Hematopoietic multipotent progenitor cell treated with erythropoietin and hydrocortisone succinate and interleukin-3 and kit ligand, for 4 days (in vitro differentiated cells): ENCODE data around the gene KCTD17.

ENCODE experiments used
- DNase-seq: peaks from one replicate; pipeline ENCODE4 v3.0.0-alpha.2; 2015

Gene KCTD17

GRCh38 chr22:37080838-37081237, 29.3 kb downstream of the KCTD17 start:
- DNase-seq: no peak

GRCh38 chr22:37082251-37082873, 30.8 kb downstream of the KCTD17 start:
- no peak for DNase-seq

- DNase-seq: no peak
Measured at GRCh38 chr22:37083914-37084313, 32.4 kb downstream of the KCTD17 start.

GRCh38 chr22:37084385-37084784, 32.8 kb downstream of the KCTD17 start:
- DNase-seq: no peak

GRCh38 chr22:37086184-37086583, 34.6 kb downstream of the KCTD17 start:
- DNase-seq: no peak

- DNase-seq: peak; percentile 22
Measured at GRCh38 chr22:37088108-37088605, 36.6 kb downstream of the KCTD17 start.

- DNase-seq: no peak
Measured at GRCh38 chr22:37088750-37089408, 37.3 kb downstream of the KCTD17 start.

GRCh38 chr22:37089434-37089833, 37.9 kb downstream of the KCTD17 start:
- no peak for DNase-seq

GRCh38 chr22:37090920-37091695, 39.6 kb downstream of the KCTD17 start:
- no peak for DNase-seq

- DNase-seq: no peak
Measured at GRCh38 chr22:37091994-37092393, 40.5 kb downstream of the KCTD17 start.

- DNase-seq: no peak
Measured at GRCh38 chr22:37092997-37093396, 41.5 kb downstream of the KCTD17 start.

GRCh38 chr22:37094239-37094638, 42.7 kb downstream of the KCTD17 start:
- no peak for DNase-seq

- DNase-seq: no peak
Measured at GRCh38 chr22:37095113-37095512, 43.6 kb downstream of the KCTD17 start.

GRCh38 chr22:37097346-37097745, 45.8 kb downstream of the KCTD17 start:
- DNase-seq: no peak

GRCh38 chr22:37098976-37099591, 47.5 kb downstream of the KCTD17 start:
- DNase-seq: peak; percentile 35

- DNase-seq: peak; percentile 45
Measured at GRCh38 chr22:37100589-37101127, 49.1 kb downstream of the KCTD17 start.

- no peak for DNase-seq
Measured at GRCh38 chr22:37101311-37102066, 49.9 kb downstream of the KCTD17 start.

GRCh38 chr22:37103151-37103550, 51.6 kb downstream of the KCTD17 start:
- no peak for DNase-seq

- DNase-seq: no peak
Measured at GRCh38 chr22:37103656-37104452, 52.3 kb downstream of the KCTD17 start.

GRCh38 chr22:37105154-37105553, 53.6 kb downstream of the KCTD17 start:
- DNase-seq: peak; percentile 39

GRCh38 chr22:37105990-37106389, 54.4 kb downstream of the KCTD17 start:
- no peak for DNase-seq
